ENCODE data around the gene KLHL29. TPM values are rescaled to one million over a fixed set of nuclear protein-coding genes. Genes with fewer than 3 reads are reported as not detected.

KLHL29 gene
- total and polyA plus RNA-seq, 2 donors (not counting 1 experiment from before 2014, with no cell fraction given): 1.3 to 3.4 TPM

GRCh38 chr2:23456396-23456795 is 71.4 kb downstream of the KLHL29 start:
- no peak overlapping the region for H3K27ac ChIP-seq (ENCODE audit: low read length in 2 of 2)
- ChIA-PET CTCF (no interaction called here), POLR2A (no interaction called here)
- TF ChIP-seq EZH2 (IDR thresholded peaks at IDR 0.05; ENCODE audit: borderline replicate concordance, insufficient read depth, low read depth, low read length, poor library complexity, severe bottlenecking): no peak
- no peak for TF ChIP-seq CTCF (IDR thresholded peaks at IDR 0.05)
- no peaks in the 10 kb centered on the region for H3K79me2 ChIP-seq (ENCODE audit: control insufficient read depth, insufficient read depth, low read length)
- no peaks in the 10 kb centered on the region for H3K9me3 ChIP-seq (ENCODE audit: control extremely low read depth in 1 of 3, control insufficient read depth in 2 of 3, insufficient read depth in 1 of 3, low read length in 2 of 3)
- H2AFZ ChIP-seq (ENCODE audit: insufficient read depth, low read depth, low read length, poor library complexity, severe bottlenecking): no peak overlapping the region
- no peaks in the 10 kb centered on the region for H4K20me1 ChIP-seq (ENCODE audit: control insufficient read depth, insufficient read depth, low read length, poor library complexity, severe bottlenecking)
- H3K9me3 Mint-ChIP-seq (ENCODE audit: insufficient read depth): no peaks in the 10 kb centered on the region
- no peak for DNase-seq
- no peak overlapping the region for H3K27ac Mint-ChIP-seq
- H3K4me3 Mint-ChIP-seq: no peak overlapping the region
- intact Hi-C loops (cut with micrococcal nuclease): no loop called here
- no peak overlapping the region for H3K4me2 ChIP-seq (replicated peaks; ENCODE audit: low read depth, low read length, poor library complexity, severe bottlenecking)
- peaks cover 16% of the 10 kb centered on the region for H3K4me1 Mint-ChIP-seq
- peaks cover 4% of the 10 kb centered on the region for H3K27me3 Mint-ChIP-seq
- H3K9ac ChIP-seq (ENCODE audit: low read length): no peak overlapping the region
- ATAC-seq (ENCODE audit: low read depth): no peak
- H3K4me3 ChIP-seq (ENCODE audit: control extremely low read depth in 1 of 5, extremely low read depth in 1 of 5, insufficient read depth in 1 of 5, low read depth in 2 of 5, low read length in 4 of 5): no peak overlapping the region
- peaks cover 3 to 14% of the 10 kb centered on the region in 2 donors for H3K4me1 ChIP-seq (ENCODE audit: control insufficient read depth in 2 of 2, insufficient read depth in 2 of 2, low read length in 2 of 2)
- over 99% methylated on average over 14 of the region's 17 CpGs for WGBS (ENCODE audit: insufficient coverage)
- peaks cover 0 to 7% (median 1%) of the 10 kb centered on the region in 4 experiments for H3K27me3 ChIP-seq (replicated peaks in 1 of 4; ENCODE audit: control extremely low read depth in 1 of 4, control insufficient read depth in 3 of 4, insufficient read depth in 4 of 4, low read length in 3 of 4)
- H3K36me3 ChIP-seq (replicated peaks in 1 of 2; ENCODE audit: control extremely low read depth in 1 of 2, control insufficient read depth in 1 of 2, extremely low read depth in 1 of 2, insufficient read depth in 2 of 2, low read length in 1 of 2): no peaks in the 10 kb centered on the region

- ChIA-PET POLR2A (no interaction called here), CTCF (no interaction called here)
- no peaks in the 10 kb centered on the region for H3K9me3 ChIP-seq (ENCODE audit: control extremely low read depth in 1 of 3, control insufficient read depth in 2 of 3, insufficient read depth in 1 of 3, low read length in 2 of 3)
- no peaks in the 10 kb centered on the region for H4K20me1 ChIP-seq (ENCODE audit: control insufficient read depth, insufficient read depth, low read length, poor library complexity, severe bottlenecking)
- H3K27me3 ChIP-seq (replicated peaks in 1 of 4; ENCODE audit: control extremely low read depth in 1 of 4, control insufficient read depth in 3 of 4, insufficient read depth in 4 of 4, low read length in 3 of 4): peaks cover 0 to 7% (median 1%) of the 10 kb centered on the region in 4 experiments
- ATAC-seq (ENCODE audit: low read depth): no peak
- H2AFZ ChIP-seq (ENCODE audit: insufficient read depth, low read depth, low read length, poor library complexity, severe bottlenecking): no peak overlapping the region
- H3K4me3 ChIP-seq (ENCODE audit: control extremely low read depth in 1 of 5, extremely low read depth in 1 of 5, insufficient read depth in 1 of 5, low read depth in 2 of 5, low read length in 4 of 5): no peak overlapping the region
- TF ChIP-seq CTCF (IDR thresholded peaks at IDR 0.05) (no peak), EZH2 (IDR thresholded peaks at IDR 0.05; ENCODE audit: borderline replicate concordance, insufficient read depth, low read depth, low read length, poor library complexity, severe bottlenecking) (no peak)
- H3K4me1 Mint-ChIP-seq: peaks cover 16% of the 10 kb centered on the region
- H3K4me2 ChIP-seq (replicated peaks; ENCODE audit: low read depth, low read length, poor library complexity, severe bottlenecking): no peak overlapping the region
- H3K9ac ChIP-seq (ENCODE audit: low read length): no peak overlapping the region
- no peaks in the 10 kb centered on the region for H3K9me3 Mint-ChIP-seq (ENCODE audit: insufficient read depth)
- no peaks in the 10 kb centered on the region for H3K36me3 ChIP-seq (replicated peaks in 1 of 2; ENCODE audit: control extremely low read depth in 1 of 2, control insufficient read depth in 1 of 2, extremely low read depth in 1 of 2, insufficient read depth in 2 of 2, low read length in 1 of 2)
- no peak overlapping the region for H3K27ac ChIP-seq (ENCODE audit: low read length in 2 of 2)
- intact Hi-C loops (cut with micrococcal nuclease): no loop called here
- no peaks in the 10 kb centered on the region for H3K79me2 ChIP-seq (ENCODE audit: control insufficient read depth, insufficient read depth, low read length)
- 89% methylated on average over 16 of the region's 20 CpGs for WGBS (ENCODE audit: insufficient coverage)
- no peak overlapping the region for H3K4me3 Mint-ChIP-seq
- no peak overlapping the region for H3K27ac Mint-ChIP-seq
- peaks cover 3 to 14% of the 10 kb centered on the region in 2 donors for H3K4me1 ChIP-seq (ENCODE audit: control insufficient read depth in 2 of 2, insufficient read depth in 2 of 2, low read length in 2 of 2)
- DNase-seq: no peak
- H3K27me3 Mint-ChIP-seq: peaks cover 4% of the 10 kb centered on the region
Measured at GRCh38 chr2:23456881-23457760, 72.1 kb downstream of the KLHL29 start.

All from B cell (primary cell).